ENCODE data around the gene MXD1. TPM values are rescaled to one million over a fixed set of nuclear protein-coding genes. Genes with fewer than 3 reads are reported as not detected.

MXD1 gene
- total and polyA plus RNA-seq, 7 donors: 5.4 to 102 (median 7.8) TPM

- H3K27ac ChIP-seq: no peak overlapping the region
- H3K9me3 ChIP-seq: no peaks in the 10 kb centered on the region
- H3K4me3 ChIP-seq: no peak overlapping the region
- 92 to 96% methylated on average over 1 of the region's 1 CpG for WGBS, 2 donors
- no peaks in the 10 kb centered on the region for H3K4me1 ChIP-seq
- TF ChIP-seq CTCF (IDR thresholded peaks at IDR 0.05) (no peak), EP300 (IDR thresholded peaks at IDR 0.05) (no peak), POLR2A (IDR thresholded peaks at IDR 0.05) (no peak), POLR2AphosphoS5 (IDR thresholded peaks at IDR 0.05) (no peak)
- no peak for DNase-seq
- no peaks in the 10 kb centered on the region for H3K36me3 ChIP-seq
- intact Hi-C loops (cut with DNase I): no loop called here
- H3K27me3 ChIP-seq: no peaks in the 10 kb centered on the region
Measured at GRCh38 chr2:69972822-69973221, 57.9 kb downstream of the MXD1 start.

GRCh38 chr2:69973335-69973735 is 58.4 kb downstream of the MXD1 start:
- H3K4me3 ChIP-seq: no peak overlapping the region
- no peaks in the 10 kb centered on the region for H3K4me1 ChIP-seq
- 35 to 54% methylated on average over 4 of the region's 4 CpGs for WGBS, 2 donors
- H3K9me3 ChIP-seq: no peaks in the 10 kb centered on the region
- intact Hi-C loops (cut with DNase I): no loop called here
- TF ChIP-seq CTCF (IDR thresholded peaks at IDR 0.05) (no peak), POLR2A (IDR thresholded peaks at IDR 0.05) (no peak), POLR2AphosphoS5 (IDR thresholded peaks at IDR 0.05) (no peak), EP300 (IDR thresholded peaks at IDR 0.05) (no peak)
- H3K36me3 ChIP-seq: no peaks in the 10 kb centered on the region
- DNase-seq: peak; percentile 3
- no peak overlapping the region for H3K27ac ChIP-seq
- no peaks in the 10 kb centered on the region for H3K27me3 ChIP-seq

GRCh38 chr2:69975136-69975852 is 60.4 kb downstream of the MXD1 start:
- no peak overlapping the region for H3K4me3 ChIP-seq
- intact Hi-C loops (cut with DNase I): no loop called here
- H3K27me3 ChIP-seq: no peaks in the 10 kb centered on the region
- TF ChIP-seq EP300 (IDR thresholded peaks at IDR 0.05): no peak
- TF ChIP-seq CTCF (IDR thresholded peaks at IDR 0.05): no peak
- TF ChIP-seq POLR2A (IDR thresholded peaks at IDR 0.05): no peak
- no peak for TF ChIP-seq POLR2AphosphoS5 (IDR thresholded peaks at IDR 0.05)
- no peaks in the 10 kb centered on the region for H3K36me3 ChIP-seq
- H3K4me1 ChIP-seq: no peaks in the 10 kb centered on the region
- 91 to 93% methylated on average over 12 of the region's 12 CpGs for WGBS, 2 donors
- peak; percentile 56 for DNase-seq
- H3K27ac ChIP-seq: no peak overlapping the region
- no peaks in the 10 kb centered on the region for H3K9me3 ChIP-seq

GRCh38 chr2:69975853-69976462 is 61.0 kb downstream of the MXD1 start:
- no peaks in the 10 kb centered on the region for H3K27me3 ChIP-seq
- H3K36me3 ChIP-seq: no peaks in the 10 kb centered on the region
- H3K27ac ChIP-seq: no peak overlapping the region
- intact Hi-C loops (cut with DNase I): no loop called here
- no peaks in the 10 kb centered on the region for H3K4me1 ChIP-seq
- H3K9me3 ChIP-seq: no peaks in the 10 kb centered on the region
- no peak overlapping the region for H3K4me3 ChIP-seq
- DNase-seq: peak; percentile 48
- TF ChIP-seq POLR2AphosphoS5 (IDR thresholded peaks at IDR 0.05): no peak
- TF ChIP-seq POLR2A (IDR thresholded peaks at IDR 0.05): no peak
- TF ChIP-seq CTCF (IDR thresholded peaks at IDR 0.05): no peak
- no peak for TF ChIP-seq EP300 (IDR thresholded peaks at IDR 0.05)
- 76 to 80% methylated on average over 13 of the region's 13 CpGs for WGBS, 2 donors

All from sigmoid colon (tissue), 7 donors.